PFSK-1 (cell line): ENCODE measurements around the gene HAUS1.

ENCODE experiments used
- FOXP2 ChIP-seq: optimal IDR thresholded peaks from 2 replicates; pipeline ENCODE3; 2011; ENCODE audit warnings: borderline replicate concordance, control low read depth, inconsistent platforms; ENCODE audit not compliant: insufficient read depth; ENCODE audit errors: extremely low read length, extremely low read depth
- POLR2AphosphoS5 ChIP-seq: IDR thresholded peaks from 2 replicates; pipeline ENCODE4 v1.6.1; 2012; ENCODE audit warnings: low read depth, mild to moderate bottlenecking, control low read depth, low read length, moderate library complexity
- REST ChIP-seq, 2 experiments: IDR thresholded peaks; 2 replicates each; pipeline versions ENCODE4 v1.6.1 to v1.8.0; 2011 to 2012; ENCODE audit warnings: low read depth in 2 of 2, low read length in 2 of 2, control low read depth in 1 of 2, inconsistent platforms in 1 of 2, mild to moderate bottlenecking in 1 of 2, moderate library complexity in 1 of 2; ENCODE audit not compliant: insufficient read depth in 1 of 2
- SIN3A ChIP-seq: IDR thresholded peaks from 2 replicates; pipeline ENCODE4 v1.6.1; 2012; ENCODE audit warnings: mild to moderate bottlenecking, low read length, moderate library complexity, borderline replicate concordance; ENCODE audit not compliant: insufficient read depth
- TAF1 ChIP-seq: IDR thresholded peaks from 2 replicates; pipeline ENCODE4 v1.6.1; 2012; ENCODE audit warnings: low read length, control low read depth, borderline replicate concordance; ENCODE audit not compliant: insufficient read depth

The HAUS1 gene

GRCh38 chr18:46097801-46098615 lies 6.2 kb upstream of the HAUS1 start, which contains the start of gene ATP5F1A:
Gene ATP5F1A (minus strand): TSS chr18:46098296. CDS start chr18:46098231, 65 bp downstream.
- TF ChIP-seq REST (IDR thresholded peaks at IDR 0.05; ENCODE audit: insufficient read depth in 1 of 2, low read depth in 2 of 2, low read length in 2 of 2): peak in 1 of 2 experiments; percentile 55; a peak in 1 of 4 replicates
- peak; percentile 81; the same call in 1 of the 2 replicates for TF ChIP-seq SIN3A
- TF ChIP-seq FOXP2: peak; percentile 60
- TF ChIP-seq TAF1: peak; percentile 89; the same call in 1 of the 2 replicates
- TF ChIP-seq POLR2AphosphoS5: peak; percentile 95

GRCh38 chr18:46098616-46098933 lies 5.6 kb upstream of the HAUS1 start:
- TF ChIP-seq FOXP2 (no peak), REST (IDR thresholded peaks at IDR 0.05; ENCODE audit: insufficient read depth in 1 of 2, low read depth in 2 of 2, low read length in 2 of 2) (no peak), POLR2AphosphoS5 (no peak), TAF1 (no peak), SIN3A (no peak)

- TF ChIP-seq POLR2AphosphoS5: no peak
- TF ChIP-seq TAF1: no peak
- no peak for TF ChIP-seq REST (IDR thresholded peaks at IDR 0.05; ENCODE audit: insufficient read depth in 1 of 2, low read depth in 2 of 2, low read length in 2 of 2)
- TF ChIP-seq FOXP2: no peak
- no peak for TF ChIP-seq SIN3A
Observed at GRCh38 chr18:46099463-46099862, 4.7 kb upstream of the HAUS1 start.

- no peak for TF ChIP-seq POLR2AphosphoS5
- no peak for TF ChIP-seq TAF1
- no peak for TF ChIP-seq SIN3A
- no peak for TF ChIP-seq FOXP2
- no peak for TF ChIP-seq REST (IDR thresholded peaks at IDR 0.05; ENCODE audit: insufficient read depth in 1 of 2, low read depth in 2 of 2, low read length in 2 of 2)
Observed at GRCh38 chr18:46109386-46109785, 5.2 kb downstream of the HAUS1 start.
